ENCODE data around the gene HS3ST4.

GRCh38 chr16:25922438-25922837 is 230.7 kb downstream of the HS3ST4 start:
- no peak for TF ChIP-seq GATA2 (IDR thresholded peaks at IDR 0.05; ENCODE audit: low read depth, low read length)
- TF ChIP-seq GATA3 (IDR thresholded peaks at IDR 0.05; ENCODE audit: low read depth, low read length) = no peak

Measured in SH-SY5Y (cell line).